ENCODE measurements around the gene ANKEF1.
A peak's percentile ranks its signal among the peaks of the same experiment; 100 is the strongest.
"Not testable (repeated sequence)": the region's sequence is repeated elsewhere in the genome, so short reads cannot be mapped to it uniquely, and the experiment has no call there.

Gene ANKEF1

DNA sequence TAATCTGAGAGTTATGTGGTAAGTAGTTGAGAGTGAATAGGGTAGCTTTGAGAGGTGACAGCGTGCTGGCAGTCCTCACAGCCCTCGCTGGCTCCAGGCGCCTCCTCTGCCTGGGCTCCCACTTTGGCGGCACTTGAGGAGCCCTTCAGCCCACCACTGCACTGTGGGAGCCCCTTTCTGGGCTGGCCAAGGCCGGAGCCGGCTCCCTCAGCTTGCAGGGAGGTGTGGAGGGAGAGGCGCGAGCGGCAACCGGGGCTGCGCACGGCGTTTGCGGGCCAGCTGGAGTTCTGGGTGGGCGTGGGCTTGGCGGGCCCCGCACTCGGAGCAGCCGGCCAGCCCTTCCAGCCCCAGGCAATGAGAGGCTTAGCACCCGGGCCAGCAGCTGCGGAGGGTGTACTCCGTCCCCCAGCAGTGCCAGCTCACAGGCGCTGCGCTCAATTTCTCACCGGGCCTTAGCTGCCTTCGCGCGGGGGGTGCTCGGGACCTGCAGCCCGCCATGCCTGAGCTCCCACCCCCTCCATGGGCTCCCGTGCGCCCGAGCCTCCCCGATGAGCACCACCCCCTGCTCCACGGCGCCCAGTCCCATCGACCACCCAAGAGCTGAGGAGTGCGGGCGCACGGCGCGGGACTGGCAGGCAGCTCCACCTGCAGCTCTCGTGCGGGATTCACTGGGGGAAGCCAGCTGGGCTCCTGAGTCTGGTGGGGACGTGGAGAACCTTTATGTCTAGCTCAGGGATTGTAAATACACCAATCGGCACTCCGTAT is 3.2 kb upstream of the ANKEF1 start:
- H3K4me1 ChIP-seq (ENCODE audit: control insufficient read depth in 2 of 2, insufficient read depth in 2 of 2, low read length in 2 of 2); H3K36me3 ChIP-seq (ENCODE audit: control insufficient read depth in 2 of 2, insufficient read depth in 2 of 2, low read length in 2 of 2); H3K9me3 ChIP-seq (ENCODE audit: control insufficient read depth in 2 of 2, low read length in 2 of 2); H3K27ac ChIP-seq (ENCODE audit: low read depth in 2 of 2, low read length in 2 of 2); H3K4me3 ChIP-seq (ENCODE audit: low read length in 2 of 2); H3K27me3 ChIP-seq (ENCODE audit: control insufficient read depth in 2 of 2, insufficient read depth in 2 of 2, low read length in 2 of 2); H3K9ac ChIP-seq (ENCODE audit: low read depth in 1 of 2, low read length in 2 of 2): not testable (repeated sequence)

DNA sequence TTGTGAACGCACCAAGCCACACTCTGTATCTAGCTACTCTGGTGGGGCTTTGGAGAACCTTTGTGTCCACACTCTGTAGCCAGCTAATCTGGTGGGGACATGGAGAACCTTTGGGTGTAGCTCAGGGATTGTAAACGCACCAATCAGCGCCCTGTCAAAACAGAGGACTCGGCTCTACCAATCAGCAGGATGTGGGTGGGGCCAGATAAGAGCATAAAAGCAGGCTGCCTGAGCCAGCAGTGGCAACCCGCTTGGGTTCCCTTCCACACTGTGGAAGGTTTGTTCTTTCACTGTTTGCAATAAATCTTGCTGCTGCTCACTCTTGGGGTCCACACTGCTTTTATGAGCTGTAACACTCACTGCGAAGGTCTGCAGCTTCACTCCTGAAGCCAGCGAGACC is 2.5 kb upstream of the ANKEF1 start:
- not testable (repeated sequence) for H3K4me1 ChIP-seq (ENCODE audit: control insufficient read depth in 2 of 2, insufficient read depth in 2 of 2, low read length in 2 of 2); H3K9me3 ChIP-seq (ENCODE audit: control insufficient read depth in 2 of 2, low read length in 2 of 2); H3K27me3 ChIP-seq (ENCODE audit: control insufficient read depth in 2 of 2, insufficient read depth in 2 of 2, low read length in 2 of 2); H3K36me3 ChIP-seq (ENCODE audit: control insufficient read depth in 2 of 2, insufficient read depth in 2 of 2, low read length in 2 of 2); H3K27ac ChIP-seq (ENCODE audit: low read depth in 2 of 2, low read length in 2 of 2); H3K9ac ChIP-seq (ENCODE audit: low read depth in 1 of 2, low read length in 2 of 2); H3K4me3 ChIP-seq (ENCODE audit: low read length in 2 of 2)

DNA sequence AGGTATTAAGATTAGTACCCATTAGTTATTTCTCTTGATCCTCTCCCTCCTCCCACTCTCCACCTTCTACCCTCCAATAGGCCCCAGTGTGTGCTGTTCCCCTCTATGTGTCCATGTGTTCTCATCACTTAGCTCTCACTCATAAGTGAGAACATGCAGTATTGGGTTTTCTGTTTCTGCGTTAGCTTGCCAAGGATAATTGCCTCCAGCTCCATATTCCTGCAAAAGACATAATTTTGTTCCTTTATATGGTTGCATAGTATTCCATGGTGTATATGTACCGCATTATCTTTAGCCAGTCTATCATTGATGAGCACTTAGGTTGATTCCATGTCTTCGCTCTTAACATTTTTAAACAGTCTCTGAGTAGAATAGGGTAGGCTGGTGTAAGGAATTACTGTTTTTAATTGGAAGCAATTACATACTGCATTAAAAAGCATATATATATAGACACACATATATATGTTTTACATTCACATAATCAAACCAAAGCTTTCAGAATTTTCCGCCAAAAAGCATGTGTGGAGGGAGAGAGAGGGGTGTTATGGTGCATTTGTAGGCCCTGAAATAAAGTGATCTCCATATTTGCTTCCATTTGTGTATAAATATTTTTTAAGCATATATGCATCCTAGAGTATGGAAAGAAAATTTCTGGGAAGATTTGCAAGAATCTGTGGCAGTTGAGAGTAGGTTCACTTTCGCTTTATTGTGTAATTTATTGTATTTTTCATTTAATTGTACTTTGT is 709 bp upstream of the ANKEF1 start:
- H3K36me3 ChIP-seq (ENCODE audit: control insufficient read depth in 2 of 2, insufficient read depth in 2 of 2, low read length in 2 of 2): peaks cover 0 to 5% of the 10 kb centered on the region in 2 donors
- H3K27me3 ChIP-seq (ENCODE audit: control insufficient read depth in 2 of 2, insufficient read depth in 2 of 2, low read length in 2 of 2): no peaks in the 10 kb centered on the region
- no peak overlapping the region for H3K27ac ChIP-seq (ENCODE audit: low read depth in 2 of 2, low read length in 2 of 2)
- no peak overlapping the region for H3K9ac ChIP-seq (ENCODE audit: low read depth in 1 of 2, low read length in 2 of 2)
- peaks cover 0 to 9% of the 10 kb centered on the region in 2 donors for H3K4me1 ChIP-seq (ENCODE audit: control insufficient read depth in 2 of 2, insufficient read depth in 2 of 2, low read length in 2 of 2)
- peak overlapping the region in 1 of 2 donors; percentile 20 for H3K4me3 ChIP-seq (ENCODE audit: low read length in 2 of 2)
- no peaks in the 10 kb centered on the region for H3K9me3 ChIP-seq (ENCODE audit: control insufficient read depth in 2 of 2, low read length in 2 of 2)

DNA sequence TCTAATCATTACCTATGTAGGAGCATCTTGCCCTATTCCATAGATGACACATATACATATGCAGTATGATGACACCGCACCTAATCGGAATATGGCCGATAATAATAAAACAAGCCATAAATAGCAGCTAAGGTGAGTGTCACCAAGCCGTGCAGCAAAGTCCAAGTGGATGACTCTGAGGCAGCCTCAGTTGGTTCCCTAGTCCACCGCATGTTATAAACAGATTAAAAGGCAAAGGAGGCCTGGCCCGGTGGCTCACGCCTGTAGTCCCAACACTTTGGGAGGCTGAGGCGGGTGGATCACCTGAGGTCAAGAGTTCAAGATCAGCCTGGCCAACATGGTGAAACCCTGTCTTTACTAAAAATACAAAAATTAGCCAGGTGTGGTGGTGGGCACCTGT is 1.5 kb downstream of the ANKEF1 start:
- H3K27ac ChIP-seq (ENCODE audit: low read depth in 2 of 2, low read length in 2 of 2); H3K9ac ChIP-seq (ENCODE audit: low read depth in 1 of 2, low read length in 2 of 2); H3K36me3 ChIP-seq (ENCODE audit: control insufficient read depth in 2 of 2, insufficient read depth in 2 of 2, low read length in 2 of 2); H3K4me1 ChIP-seq (ENCODE audit: control insufficient read depth in 2 of 2, insufficient read depth in 2 of 2, low read length in 2 of 2); H3K9me3 ChIP-seq (ENCODE audit: control insufficient read depth in 2 of 2, low read length in 2 of 2); H3K4me3 ChIP-seq (ENCODE audit: low read length in 2 of 2); H3K27me3 ChIP-seq (ENCODE audit: control insufficient read depth in 2 of 2, insufficient read depth in 2 of 2, low read length in 2 of 2): not testable (repeated sequence)

DNA sequence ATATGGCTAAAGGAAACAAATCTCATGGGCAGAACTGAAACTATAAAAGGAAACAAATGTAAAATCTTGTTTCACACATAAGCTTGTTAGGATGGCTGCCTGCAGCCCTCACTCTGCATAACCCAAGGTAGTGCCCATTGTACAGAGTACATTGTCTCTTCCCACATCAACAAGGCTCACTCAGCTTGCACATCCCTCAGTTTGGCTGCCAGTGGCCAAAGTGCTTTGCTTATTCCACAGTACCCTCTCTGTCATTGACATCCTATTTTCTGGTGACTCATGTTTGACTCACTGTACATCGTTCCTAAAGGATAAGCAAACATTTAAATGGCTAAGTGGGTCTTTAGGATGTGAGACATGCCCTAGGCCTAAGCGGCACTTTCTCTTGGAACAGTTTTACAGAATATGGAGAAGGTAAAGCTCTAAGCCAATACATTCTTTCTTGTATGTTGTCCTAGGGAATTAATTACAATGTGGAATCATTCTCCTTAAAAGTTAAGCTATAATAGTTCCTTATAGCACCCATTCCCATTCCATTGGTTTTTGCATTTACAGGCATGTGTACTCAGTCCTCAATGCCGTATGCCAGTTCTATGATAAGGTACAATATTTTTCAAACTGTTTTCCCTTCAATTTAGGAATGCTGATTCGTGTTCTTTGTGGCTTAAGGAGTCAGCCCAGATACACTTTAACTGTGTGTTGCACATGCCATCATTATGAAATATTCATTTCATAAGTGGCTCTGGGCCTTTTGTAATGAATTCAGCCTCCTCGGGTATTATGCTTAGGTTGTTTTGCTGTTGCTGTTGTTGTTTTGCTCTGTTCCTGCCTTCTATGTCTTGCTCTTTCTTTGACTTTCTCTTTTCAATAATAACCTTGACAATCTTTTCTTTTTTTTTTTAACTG is 5.5 kb downstream of the ANKEF1 start:
- H3K4me1 ChIP-seq (ENCODE audit: control insufficient read depth in 2 of 2, insufficient read depth in 2 of 2, low read length in 2 of 2): peaks cover 0 to 5% of the 10 kb centered on the region in 2 donors
- no peaks in the 10 kb centered on the region for H3K27me3 ChIP-seq (ENCODE audit: control insufficient read depth in 2 of 2, insufficient read depth in 2 of 2, low read length in 2 of 2)
- H3K4me3 ChIP-seq (ENCODE audit: low read length in 2 of 2): no peak overlapping the region
- H3K27ac ChIP-seq (ENCODE audit: low read depth in 2 of 2, low read length in 2 of 2): no peak overlapping the region
- no peak overlapping the region for H3K9ac ChIP-seq (ENCODE audit: low read depth in 1 of 2, low read length in 2 of 2)
- peaks cover 0 to 5% of the 10 kb centered on the region in 2 donors for H3K36me3 ChIP-seq (ENCODE audit: control insufficient read depth in 2 of 2, insufficient read depth in 2 of 2, low read length in 2 of 2)
- no peaks in the 10 kb centered on the region for H3K9me3 ChIP-seq (ENCODE audit: control insufficient read depth in 2 of 2, low read length in 2 of 2)

DNA sequence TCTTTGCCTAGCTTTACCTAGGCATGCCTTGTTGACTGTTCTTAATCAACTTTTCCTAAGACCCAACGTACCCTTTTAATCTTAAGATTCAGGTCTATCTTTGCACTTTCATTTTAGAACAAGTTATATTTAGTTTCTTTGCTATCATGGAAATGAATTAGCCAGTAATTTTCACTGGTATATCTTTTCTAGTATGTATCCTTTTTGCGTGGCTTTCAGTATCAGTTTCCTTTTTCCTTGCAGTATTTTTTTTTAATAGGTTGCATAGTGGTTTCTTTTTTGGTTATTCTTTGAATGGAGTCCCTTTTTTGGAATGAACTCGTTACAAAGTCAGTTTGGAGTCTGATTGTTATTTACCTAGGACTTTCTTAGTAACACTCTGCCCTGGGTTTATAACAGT is 7.3 kb downstream of the ANKEF1 start:
- Histone ChIP-seq H3K4me1 (ENCODE audit: control insufficient read depth in 2 of 2, insufficient read depth in 2 of 2, low read length in 2 of 2) (no peaks in the 10 kb centered on the region), H3K4me3 (ENCODE audit: low read length in 2 of 2) (no peak overlapping the region), H3K9me3 (ENCODE audit: control insufficient read depth in 2 of 2, low read length in 2 of 2) (no peaks in the 10 kb centered on the region), H3K36me3 (ENCODE audit: control insufficient read depth in 2 of 2, insufficient read depth in 2 of 2, low read length in 2 of 2) (peaks cover 0 to 5% of the 10 kb centered on the region in 2 donors), H3K27me3 (ENCODE audit: control insufficient read depth in 2 of 2, insufficient read depth in 2 of 2, low read length in 2 of 2) (no peaks in the 10 kb centered on the region), H3K27ac (ENCODE audit: low read depth in 2 of 2, low read length in 2 of 2) (no peak overlapping the region), H3K9ac (ENCODE audit: low read depth in 1 of 2, low read length in 2 of 2) (no peak overlapping the region)

DNA sequence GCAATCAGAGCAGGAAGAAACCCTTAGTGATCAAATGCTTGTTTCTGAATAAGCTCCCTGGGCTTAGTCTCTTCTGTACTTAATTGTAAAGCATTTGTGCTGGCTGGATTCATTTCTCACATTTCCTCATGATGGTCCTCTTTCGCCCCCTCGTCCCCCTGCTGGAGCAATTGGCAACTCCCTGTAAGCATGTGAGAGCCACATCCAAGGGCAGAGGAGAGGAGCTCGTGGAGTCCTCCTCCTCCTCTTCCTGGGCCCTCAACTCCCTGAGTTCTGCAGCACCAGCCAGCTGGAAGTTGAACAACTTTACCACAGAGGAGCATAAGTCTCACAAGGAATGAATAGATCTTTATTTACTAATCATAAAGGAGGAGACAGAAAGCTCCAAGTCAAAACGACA is 12.6 kb downstream of the ANKEF1 start:
- H3K9me3 ChIP-seq (ENCODE audit: control insufficient read depth in 2 of 2, low read length in 2 of 2): no peaks in the 10 kb centered on the region
- H3K4me1 ChIP-seq (ENCODE audit: control insufficient read depth in 2 of 2, insufficient read depth in 2 of 2, low read length in 2 of 2): no peaks in the 10 kb centered on the region
- no peaks in the 10 kb centered on the region for H3K36me3 ChIP-seq (ENCODE audit: control insufficient read depth in 2 of 2, insufficient read depth in 2 of 2, low read length in 2 of 2)
- no peak overlapping the region for H3K9ac ChIP-seq (ENCODE audit: low read depth in 1 of 2, low read length in 2 of 2)
- no peaks in the 10 kb centered on the region for H3K27me3 ChIP-seq (ENCODE audit: control insufficient read depth in 2 of 2, insufficient read depth in 2 of 2, low read length in 2 of 2)
- no peak overlapping the region for H3K27ac ChIP-seq (ENCODE audit: low read depth in 2 of 2, low read length in 2 of 2)
- H3K4me3 ChIP-seq (ENCODE audit: low read length in 2 of 2): no peak overlapping the region

DNA sequence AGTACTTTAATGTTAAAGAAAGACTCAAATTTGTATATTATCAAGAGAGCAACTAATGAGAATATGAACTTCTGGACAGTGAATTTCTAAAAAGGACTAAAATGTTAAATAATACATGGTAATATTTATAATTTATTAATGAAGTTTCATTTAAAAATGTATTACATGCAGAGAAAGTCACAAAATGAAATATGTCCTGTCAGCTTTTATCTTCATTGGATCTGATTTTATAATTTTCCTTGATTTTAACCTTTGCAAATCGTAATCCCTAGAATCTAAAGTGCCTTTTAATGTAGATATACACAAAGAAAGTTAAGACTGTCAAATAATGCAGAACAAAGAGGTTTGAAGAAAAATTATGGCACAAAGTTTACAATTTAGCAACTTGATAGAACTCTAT is 16.4 kb downstream of the ANKEF1 start:
- Histone ChIP-seq H3K27ac (ENCODE audit: low read depth in 2 of 2, low read length in 2 of 2) (no peak overlapping the region), H3K27me3 (ENCODE audit: control insufficient read depth in 2 of 2, insufficient read depth in 2 of 2, low read length in 2 of 2) (no peaks in the 10 kb centered on the region), H3K36me3 (ENCODE audit: control insufficient read depth in 2 of 2, insufficient read depth in 2 of 2, low read length in 2 of 2) (peaks cover 5 to 21% of the 10 kb centered on the region in 2 donors), H3K9me3 (ENCODE audit: control insufficient read depth in 2 of 2, low read length in 2 of 2) (no peaks in the 10 kb centered on the region), H3K4me1 (ENCODE audit: control insufficient read depth in 2 of 2, insufficient read depth in 2 of 2, low read length in 2 of 2) (no peaks in the 10 kb centered on the region), H3K4me3 (ENCODE audit: low read length in 2 of 2) (no peak overlapping the region), H3K9ac (ENCODE audit: low read depth in 1 of 2, low read length in 2 of 2) (no peak overlapping the region)

DNA sequence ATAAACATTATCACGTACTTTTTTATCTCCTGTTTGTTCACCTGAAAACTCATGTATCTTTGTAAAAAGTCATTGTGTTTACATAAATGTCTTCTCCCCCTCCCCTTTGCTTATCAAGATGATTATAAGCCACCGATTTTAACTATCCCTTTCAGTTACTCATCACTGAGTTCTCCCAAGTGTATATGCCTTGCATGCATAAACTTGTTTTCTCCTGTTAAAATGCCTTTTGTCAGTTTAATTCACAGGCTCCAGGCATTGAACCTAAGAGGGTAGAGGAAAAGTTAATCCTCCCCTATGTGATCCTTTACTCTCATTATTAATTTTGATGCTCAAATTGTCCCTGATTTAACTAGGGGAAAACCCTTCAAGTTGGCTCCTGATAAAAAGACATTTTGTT is 24.2 kb downstream of the ANKEF1 start:
- Histone ChIP-seq H3K4me3 (ENCODE audit: low read length in 2 of 2) (no peak overlapping the region), H3K9ac (ENCODE audit: low read depth in 1 of 2, low read length in 2 of 2) (no peak overlapping the region), H3K9me3 (ENCODE audit: control insufficient read depth in 2 of 2, low read length in 2 of 2) (no peaks in the 10 kb centered on the region), H3K36me3 (ENCODE audit: control insufficient read depth in 2 of 2, insufficient read depth in 2 of 2, low read length in 2 of 2) (peaks cover 0 to 15% of the 10 kb centered on the region in 2 donors), H3K27ac (ENCODE audit: low read depth in 2 of 2, low read length in 2 of 2) (no peak overlapping the region), H3K4me1 (ENCODE audit: control insufficient read depth in 2 of 2, insufficient read depth in 2 of 2, low read length in 2 of 2) (no peaks in the 10 kb centered on the region), H3K27me3 (ENCODE audit: control insufficient read depth in 2 of 2, insufficient read depth in 2 of 2, low read length in 2 of 2) (no peaks in the 10 kb centered on the region)

DNA sequence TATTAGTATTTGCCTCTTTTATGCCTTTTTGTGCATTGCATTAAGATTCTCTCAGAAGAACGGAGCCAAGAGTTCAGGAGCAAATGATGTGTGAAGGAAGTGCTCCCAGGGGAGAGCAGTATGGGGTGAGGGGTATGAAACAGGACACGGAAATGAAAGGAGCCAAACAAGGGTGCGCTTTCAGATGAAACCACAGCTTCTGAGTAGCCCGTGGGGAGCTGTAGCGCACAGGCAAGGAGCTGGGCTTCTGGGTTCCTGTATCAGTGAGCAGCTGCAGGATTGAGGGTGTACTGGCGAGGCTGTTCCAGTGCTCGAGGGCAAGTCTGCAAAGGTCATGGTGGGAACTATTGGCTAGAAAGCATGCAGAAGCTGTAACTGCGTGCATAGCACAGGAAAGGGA is 25.4 kb downstream of the ANKEF1 start:
- Histone ChIP-seq H3K36me3 (ENCODE audit: control insufficient read depth in 2 of 2, insufficient read depth in 2 of 2, low read length in 2 of 2) (peaks cover 0 to 9% of the 10 kb centered on the region in 2 donors), H3K27me3 (ENCODE audit: control insufficient read depth in 2 of 2, insufficient read depth in 2 of 2, low read length in 2 of 2) (no peaks in the 10 kb centered on the region), H3K9me3 (ENCODE audit: control insufficient read depth in 2 of 2, low read length in 2 of 2) (no peaks in the 10 kb centered on the region), H3K27ac (ENCODE audit: low read depth in 2 of 2, low read length in 2 of 2) (no peak overlapping the region), H3K4me1 (ENCODE audit: control insufficient read depth in 2 of 2, insufficient read depth in 2 of 2, low read length in 2 of 2) (no peaks in the 10 kb centered on the region), H3K9ac (ENCODE audit: low read depth in 1 of 2, low read length in 2 of 2) (no peak overlapping the region), H3K4me3 (ENCODE audit: low read length in 2 of 2) (no peak overlapping the region)

Data from mucosa of rectum (tissue), 2 donors.